ENCODE measurements around the gene RNPS1.

RNPS1 gene

GRCh38 chr16:2237493-2238149 lies 30.3 kb downstream of the RNPS1 start:
- DNase-seq (ENCODE audit: low read depth): no peak
- no peak overlapping the region for H3K4me3 ChIP-seq (ENCODE audit: low read depth, low read length)
- TF ChIP-seq CTCF (IDR thresholded peaks at IDR 0.05; ENCODE audit: low read depth, low read length, missing control alignments): no peak

DNA sequence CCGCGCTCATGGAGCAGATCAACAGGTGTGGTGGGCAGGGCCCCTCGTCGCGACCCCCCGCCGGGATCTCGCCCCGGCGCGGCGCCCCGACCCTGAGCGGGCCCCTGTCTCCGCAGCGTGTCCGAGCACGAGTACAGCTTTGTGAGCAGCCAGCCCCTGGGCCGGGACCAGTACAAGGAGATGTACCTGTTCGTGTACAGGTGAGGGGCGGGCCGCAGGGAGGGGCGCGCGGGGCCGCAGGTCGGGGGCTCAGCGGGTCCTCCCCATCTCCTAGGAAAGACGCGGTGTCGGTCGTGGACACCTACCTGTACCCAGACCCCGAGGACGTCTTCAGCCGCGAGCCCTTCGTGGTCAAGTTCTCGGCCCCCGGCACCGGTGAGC lies 30.8 kb downstream of the RNPS1 start:
- DNase-seq (ENCODE audit: low read depth): no peak
- no peak overlapping the region for H3K4me3 ChIP-seq (ENCODE audit: low read depth, low read length)
- TF ChIP-seq CTCF (IDR thresholded peaks at IDR 0.05; ENCODE audit: low read depth, low read length, missing control alignments): no peak

DNA sequence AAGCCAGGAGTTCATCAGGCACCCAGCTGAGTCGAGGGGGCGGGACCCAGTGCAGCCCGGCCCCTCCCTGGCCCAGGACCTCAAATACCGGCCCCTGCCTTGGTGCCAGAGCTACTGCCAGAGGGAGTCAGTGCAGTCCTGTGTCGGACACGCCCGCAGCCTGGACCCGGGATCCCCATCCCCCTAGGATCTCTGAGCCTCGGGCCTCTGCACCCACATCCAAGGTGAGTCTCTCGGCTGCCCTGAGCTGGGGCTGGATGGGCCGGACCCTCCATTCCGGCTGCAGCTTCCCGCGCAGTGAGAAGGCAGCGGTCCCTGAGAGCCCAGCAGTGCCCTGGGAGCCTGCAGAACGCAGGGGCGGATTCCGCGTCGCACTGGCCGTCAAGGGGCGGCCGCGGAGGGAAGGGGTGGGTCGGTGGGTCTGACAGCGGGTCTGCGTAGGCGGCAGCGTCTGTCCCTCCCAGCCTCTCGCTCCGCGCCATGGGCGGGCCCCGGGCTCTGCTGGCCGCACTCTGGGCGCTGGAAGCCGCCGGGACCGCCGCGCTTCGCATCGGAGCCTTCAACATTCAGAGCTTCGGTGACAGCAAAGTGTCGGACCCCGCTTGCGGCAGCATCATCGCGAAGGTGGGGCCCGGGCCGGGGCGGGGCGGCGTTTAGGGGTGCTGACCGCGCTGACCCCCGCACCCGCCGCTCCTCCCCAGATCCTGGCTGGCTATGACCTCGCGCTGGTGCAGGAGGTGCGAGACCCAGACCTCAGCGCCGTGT lies 31.4 kb downstream of the RNPS1 start, which contains the start of gene DNASE1L2:
DNASE1L2 (plus strand) TSS at position 108 of the 765 bp plus-strand sequence; CDS start at position 481, 373 bp downstream.
- TF ChIP-seq CTCF (IDR thresholded peaks at IDR 0.05; ENCODE audit: low read depth, low read length, missing control alignments): no peak
- DNase-seq (ENCODE audit: low read depth): no peak
- no peak within 1 kb of the TSS for H3K4me3 ChIP-seq (ENCODE audit: low read depth, low read length)

- no peak overlapping the region for H3K4me3 ChIP-seq (ENCODE audit: low read depth, low read length)
- DNase-seq (ENCODE audit: low read depth): no peak
- no peak for TF ChIP-seq CTCF (IDR thresholded peaks at IDR 0.05; ENCODE audit: low read depth, low read length, missing control alignments)
These were observed 32.1 kb downstream of the RNPS1 start for GRCh38 chr16:2235695-2236336.

GRCh38 chr16:2235234-2235651 lies 32.7 kb downstream of the RNPS1 start:
- H3K4me3 ChIP-seq (ENCODE audit: low read depth, low read length): no peak overlapping the region
- DNase-seq (ENCODE audit: low read depth): no peak
- no peak for TF ChIP-seq CTCF (IDR thresholded peaks at IDR 0.05; ENCODE audit: low read depth, low read length, missing control alignments)

- H3K4me3 ChIP-seq (ENCODE audit: low read depth, low read length): no peak overlapping the region
- no peak for DNase-seq (ENCODE audit: low read depth)
- TF ChIP-seq CTCF (IDR thresholded peaks at IDR 0.05; ENCODE audit: low read depth, low read length, missing control alignments): no peak
These were observed 33.1 kb downstream of the RNPS1 start for GRCh38 chr16:2234813-2235170.

Data from GM12864 (cell line).